ENCODE data around the gene KRT84. TPM values are rescaled to one million over a fixed set of nuclear protein-coding genes. Genes with fewer than 3 reads are reported as not detected.

KRT84 gene
- polyA plus RNA-seq, 3 donors: not detected

DNA sequence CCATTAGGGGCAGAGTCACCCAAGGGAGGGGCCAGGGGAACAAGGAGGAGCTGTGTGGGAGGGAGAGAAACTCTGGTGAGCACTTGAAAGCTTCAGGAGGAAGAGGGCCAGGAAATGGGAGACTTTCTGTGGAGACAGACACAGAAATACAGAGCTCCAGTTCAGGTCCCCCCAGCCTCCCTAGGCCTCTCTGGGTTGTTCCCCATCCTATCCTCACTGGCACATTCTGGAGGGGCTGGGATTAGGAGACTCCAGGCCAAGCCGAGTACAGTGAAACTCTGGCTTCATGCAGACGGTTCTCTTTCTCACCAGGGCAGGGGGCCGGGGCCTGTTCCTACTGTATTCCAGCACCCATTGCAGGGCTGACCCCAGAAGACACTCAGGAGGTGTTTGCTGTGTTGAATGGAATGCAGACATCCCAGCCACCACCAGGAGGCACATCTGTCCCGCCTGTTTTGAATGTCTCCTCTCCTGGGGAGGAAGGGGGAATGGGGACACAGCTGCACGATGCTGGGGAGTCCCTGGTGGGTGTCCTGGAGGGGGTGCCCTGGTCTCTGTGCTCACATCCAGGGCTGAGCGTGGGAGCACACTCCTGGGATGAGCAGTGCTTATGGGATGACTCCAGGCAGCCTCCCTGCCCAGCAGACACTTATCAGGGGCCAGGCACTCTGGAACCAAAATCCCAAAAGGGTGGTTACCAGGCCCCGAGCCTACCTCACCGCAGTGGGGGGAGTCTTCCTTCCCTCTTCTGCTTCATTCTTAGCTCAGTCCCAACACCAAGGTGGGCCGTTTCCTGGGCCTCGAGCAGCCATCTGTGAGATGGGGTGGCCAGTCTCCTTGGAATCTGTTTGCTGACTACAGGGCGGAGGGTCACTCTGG, 5.5 kb upstream of the KRT84 start:
- H3K4me3 Mint-ChIP-seq: no peak overlapping the region
- Histone ChIP-seq H4K20me1 (ENCODE audit: insufficient read depth, low read length) (no peaks in the 10 kb centered on the region), H3K4me1 (ENCODE audit: control insufficient read depth in 1 of 2, insufficient read depth in 2 of 2, low read length in 2 of 2) (no peaks in the 10 kb centered on the region), H3K27me3 (ENCODE audit: control insufficient read depth in 2 of 2, insufficient read depth in 2 of 2, low read length in 2 of 2) (no peaks in the 10 kb centered on the region), H3K4me3 (replicated peaks in 1 of 3; ENCODE audit: low read depth in 2 of 3, low read length in 3 of 3) (no peak overlapping the region), H3K27ac (ENCODE audit: low read depth in 1 of 2, low read length in 2 of 2) (no peak overlapping the region), H3K79me2 (ENCODE audit: insufficient read depth, low read length) (no peaks in the 10 kb centered on the region), H3K36me3 (replicated peaks in 1 of 2; ENCODE audit: control insufficient read depth in 1 of 2, insufficient read depth in 2 of 2, low read length in 2 of 2) (no peaks in the 10 kb centered on the region), H3K9me3 (replicated peaks in 1 of 2; ENCODE audit: control insufficient read depth in 1 of 2, insufficient read depth in 1 of 2, low read length in 2 of 2) (no peaks in the 10 kb centered on the region), H2AFZ (ENCODE audit: insufficient read depth, low read depth, low read length, poor library complexity, severe bottlenecking) (no peak overlapping the region), H3K9ac (ENCODE audit: insufficient read depth, low read length, poor library complexity, severe bottlenecking) (no peak overlapping the region), H3K4me2 (replicated peaks; ENCODE audit: extremely low read depth, low read length, poor library complexity, severe bottlenecking) (no peak overlapping the region)
- intact Hi-C loops (cut with micrococcal nuclease): no loop called here
- TF ChIP-seq, protein P1, sequence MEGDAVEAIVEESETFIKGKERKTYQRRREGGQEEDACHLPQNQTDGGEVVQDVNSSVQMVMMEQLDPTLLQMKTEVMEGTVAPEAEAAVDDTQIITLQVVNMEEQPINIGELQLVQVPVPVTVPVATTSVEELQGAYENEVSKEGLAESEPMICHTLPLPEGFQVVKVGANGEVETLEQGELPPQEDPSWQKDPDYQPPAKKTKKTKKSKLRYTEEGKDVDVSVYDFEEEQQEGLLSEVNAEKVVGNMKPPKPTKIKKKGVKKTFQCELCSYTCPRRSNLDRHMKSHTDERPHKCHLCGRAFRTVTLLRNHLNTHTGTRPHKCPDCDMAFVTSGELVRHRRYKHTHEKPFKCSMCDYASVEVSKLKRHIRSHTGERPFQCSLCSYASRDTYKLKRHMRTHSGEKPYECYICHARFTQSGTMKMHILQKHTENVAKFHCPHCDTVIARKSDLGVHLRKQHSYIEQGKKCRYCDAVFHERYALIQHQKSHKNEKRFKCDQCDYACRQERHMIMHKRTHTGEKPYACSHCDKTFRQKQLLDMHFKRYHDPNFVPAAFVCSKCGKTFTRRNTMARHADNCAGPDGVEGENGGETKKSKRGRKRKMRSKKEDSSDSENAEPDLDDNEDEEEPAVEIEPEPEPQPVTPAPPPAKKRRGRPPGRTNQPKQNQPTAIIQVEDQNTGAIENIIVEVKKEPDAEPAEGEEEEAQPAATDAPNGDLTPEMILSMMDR (IDR thresholded peaks at IDR 0.05): peak; percentile 31
- DNase-seq: no peak
- no peak overlapping the region for H3K27ac Mint-ChIP-seq
- H3K9me3 Mint-ChIP-seq: no peaks in the 10 kb centered on the region
- peaks cover 2 to 7% (median 5%) of the 10 kb centered on the region in 3 donors for H3K27me3 Mint-ChIP-seq (ENCODE audit: low read depth in 3 of 3)
- H3K36me3 Mint-ChIP-seq: no peaks in the 10 kb centered on the region
- no peaks in the 10 kb centered on the region for H3K4me1 Mint-ChIP-seq
- WGBS (ENCODE audit: insufficient coverage): 94% methylated on average over 2 of the region's 11 CpGs

DNA sequence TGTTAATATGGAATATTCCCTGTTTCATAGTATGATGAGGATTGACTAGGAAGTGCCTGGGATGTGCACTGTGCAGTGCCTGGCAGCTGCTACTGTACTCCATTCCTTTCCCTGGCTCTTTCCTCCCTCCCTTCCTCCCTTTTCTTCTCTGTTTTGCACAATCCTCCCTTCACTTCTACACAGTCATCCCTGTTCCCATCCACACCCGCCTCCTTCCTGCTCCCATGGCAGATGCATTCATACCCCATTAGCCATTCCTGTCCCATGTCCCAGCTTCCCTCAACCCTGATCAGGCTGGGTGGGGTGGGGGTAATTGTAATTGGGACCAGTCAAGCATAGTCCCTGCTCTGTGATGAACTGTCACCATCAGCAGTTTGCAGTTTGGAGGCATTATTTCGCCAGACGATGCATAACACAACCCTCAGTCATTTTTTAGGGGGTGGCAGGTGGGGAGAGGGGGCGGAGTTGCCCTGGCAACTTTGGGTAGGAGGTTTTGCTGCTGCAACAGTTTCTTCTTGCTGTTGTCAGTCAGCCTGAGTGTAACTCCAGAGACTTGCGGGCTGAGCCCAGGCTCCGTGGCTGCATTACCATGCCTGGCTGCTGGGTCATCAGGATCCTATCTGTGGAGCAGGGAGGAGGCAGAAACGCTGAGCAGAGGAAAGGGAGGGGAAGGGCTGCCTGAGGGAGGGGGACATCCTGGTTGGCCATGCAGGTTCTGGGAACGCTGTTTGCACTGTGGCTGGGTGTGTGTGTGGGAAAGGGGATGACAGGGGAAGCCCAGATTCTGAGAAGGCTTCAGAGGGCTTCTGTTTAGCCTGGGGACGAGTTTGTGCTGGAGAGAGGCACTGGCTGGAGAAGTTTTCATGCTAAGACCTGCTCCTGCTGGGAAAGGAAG, 4.1 kb upstream of the KRT84 start:
- no peak overlapping the region for H3K9ac ChIP-seq (ENCODE audit: insufficient read depth, low read length, poor library complexity, severe bottlenecking)
- H3K27me3 Mint-ChIP-seq (ENCODE audit: low read depth in 3 of 3): peaks cover 2 to 6% (median 5%) of the 10 kb centered on the region in 3 donors
- H3K4me1 ChIP-seq (ENCODE audit: control insufficient read depth in 1 of 2, insufficient read depth in 2 of 2, low read length in 2 of 2): no peaks in the 10 kb centered on the region
- intact Hi-C loops (cut with micrococcal nuclease): no loop called here
- H3K9me3 Mint-ChIP-seq: no peaks in the 10 kb centered on the region
- H4K20me1 ChIP-seq (ENCODE audit: insufficient read depth, low read length): no peaks in the 10 kb centered on the region
- peak overlapping the region in 1 of 7 donors; percentile 23 for H3K27ac Mint-ChIP-seq
- H3K9me3 ChIP-seq (replicated peaks in 1 of 2; ENCODE audit: control insufficient read depth in 1 of 2, insufficient read depth in 1 of 2, low read length in 2 of 2): no peaks in the 10 kb centered on the region
- no peaks in the 10 kb centered on the region for H3K36me3 ChIP-seq (replicated peaks in 1 of 2; ENCODE audit: control insufficient read depth in 1 of 2, insufficient read depth in 2 of 2, low read length in 2 of 2)
- no peak for DNase-seq
- no peak overlapping the region for H3K27ac ChIP-seq (ENCODE audit: low read depth in 1 of 2, low read length in 2 of 2)
- no peaks in the 10 kb centered on the region for H3K36me3 Mint-ChIP-seq
- TF ChIP-seq, protein P1 (IDR thresholded peaks at IDR 0.05): no peak
- no peak overlapping the region for H2AFZ ChIP-seq (ENCODE audit: insufficient read depth, low read depth, low read length, poor library complexity, severe bottlenecking)
- H3K4me3 Mint-ChIP-seq: no peak overlapping the region
- no peak overlapping the region for H3K4me3 ChIP-seq (replicated peaks in 1 of 3; ENCODE audit: low read depth in 2 of 3, low read length in 3 of 3)
- no peaks in the 10 kb centered on the region for H3K4me1 Mint-ChIP-seq
- no peaks in the 10 kb centered on the region for H3K27me3 ChIP-seq (ENCODE audit: control insufficient read depth in 2 of 2, insufficient read depth in 2 of 2, low read length in 2 of 2)
- no peaks in the 10 kb centered on the region for H3K79me2 ChIP-seq (ENCODE audit: insufficient read depth, low read length)
- whole genome bisulfite sequencing (ENCODE audit: insufficient coverage): 40% methylated on average over 5 of the region's 9 CpGs
- no peak overlapping the region for H3K4me2 ChIP-seq (replicated peaks; ENCODE audit: extremely low read depth, low read length, poor library complexity, severe bottlenecking)

Measured in CD14-positive monocyte (primary cell).